Esophagus squamous epithelium (tissue), 5 donors: ENCODE data around the gene OR5AC2. TPM values are rescaled to one million over a fixed set of nuclear protein-coding genes. Genes with fewer than 3 reads are reported as not detected.

ENCODE experiments used
- DNase-seq: peaks from one replicate; lab custom pipeline; 2025; lab: John Stamatoyannopoulos, UW
- H3K27ac ChIP-seq, 4 donors: fragments of 200-600 bp; sonication (generic); one replicate each; pipeline ENCODE4 v1.5.1; 2016 to 2019; ENCODE audit warnings: mild to moderate bottlenecking in 1 of 4
- H3K27me3 ChIP-seq, 4 donors: fragments of 200-600 bp; sonication (generic); 1 replicate in 3 of 4; 2 replicates in 1 of 4; pipeline versions ENCODE4 v1.5.1 to v1.6.0; 2017 to 2021; ENCODE audit warnings: antibody characterized with exemption in 1 of 4
- H3K36me3 ChIP-seq, 3 donors: fragments of 200-600 bp; sonication (generic); one replicate each; pipeline ENCODE4 v1.5.1; 2016 to 2019
- H3K4me1 ChIP-seq, 3 donors: fragments of 200-600 bp; sonication (generic); one replicate each; pipeline ENCODE4 v1.5.1; 2017 to 2019
- H3K4me3 ChIP-seq, 4 donors: fragments of 200-600 bp; sonication (generic); 1 replicate in 3 of 4; 2 replicates in 1 of 4; pipeline ENCODE4 v1.5.1; 2016 to 2019; ENCODE audit warnings: mild to moderate bottlenecking in 2 of 4, moderate library complexity in 1 of 4
- H3K9me3 ChIP-seq, 3 donors: fragments of 200-600 bp; sonication (generic); one replicate each; pipeline ENCODE4 v1.5.1; 2016 to 2019
- POLR2A ChIP-seq, 4 donors: fragments of 450-650 bp; IDR thresholded peaks; one replicate each; pipeline ENCODE4 v1.6.1; 2017; ENCODE audit warnings: antibody characterized with exemption in 4 of 4, mild to moderate bottlenecking in 4 of 4, moderate library complexity in 3 of 4
- WGBS, 2 donors: methylation state at CpG; one replicate each; pipeline ENCODE4 v1.1.5; 2018; 5-methylcytosine and 5-hydroxymethylcytosine counted together
- intact Hi-C: fragments of 100-400 bp; cut with DNase I; formaldehyde crosslinking; loops from one replicate; pipeline ENCODE4 v1.15.0; 2022
- total RNA-seq, 4 donors: library from RNA; depleted of rRNA; stranded (reverse); fragments of >200 nt; gene quantifications; one replicate each; pipeline ENCODE4 v1.1.0, GENCODE V29; 2016
- TF ChIP-seq, protein P1 (sequence below), 6 experiments: fragments of 450-650 bp in 4 of 6; fragments of 200-600 bp in 2 of 6; sonication (generic) in 2 of 6; IDR thresholded peaks; one replicate each; pipeline ENCODE4 v1.5.1; 2016 to 2019; ENCODE audit warnings: antibody characterized with exemption in 6 of 6, mild to moderate bottlenecking in 4 of 6, moderate library complexity in 4 of 6
- donor health status: DM: yes; HTN: yes; CAD: no.

Gene OR5AC2
- total RNA-seq, 4 donors from 2014 or later, result not detected

- no peak for TF ChIP-seq POLR2A (IDR thresholded peaks at IDR 0.05)
- TF ChIP-seq, protein P1, sequence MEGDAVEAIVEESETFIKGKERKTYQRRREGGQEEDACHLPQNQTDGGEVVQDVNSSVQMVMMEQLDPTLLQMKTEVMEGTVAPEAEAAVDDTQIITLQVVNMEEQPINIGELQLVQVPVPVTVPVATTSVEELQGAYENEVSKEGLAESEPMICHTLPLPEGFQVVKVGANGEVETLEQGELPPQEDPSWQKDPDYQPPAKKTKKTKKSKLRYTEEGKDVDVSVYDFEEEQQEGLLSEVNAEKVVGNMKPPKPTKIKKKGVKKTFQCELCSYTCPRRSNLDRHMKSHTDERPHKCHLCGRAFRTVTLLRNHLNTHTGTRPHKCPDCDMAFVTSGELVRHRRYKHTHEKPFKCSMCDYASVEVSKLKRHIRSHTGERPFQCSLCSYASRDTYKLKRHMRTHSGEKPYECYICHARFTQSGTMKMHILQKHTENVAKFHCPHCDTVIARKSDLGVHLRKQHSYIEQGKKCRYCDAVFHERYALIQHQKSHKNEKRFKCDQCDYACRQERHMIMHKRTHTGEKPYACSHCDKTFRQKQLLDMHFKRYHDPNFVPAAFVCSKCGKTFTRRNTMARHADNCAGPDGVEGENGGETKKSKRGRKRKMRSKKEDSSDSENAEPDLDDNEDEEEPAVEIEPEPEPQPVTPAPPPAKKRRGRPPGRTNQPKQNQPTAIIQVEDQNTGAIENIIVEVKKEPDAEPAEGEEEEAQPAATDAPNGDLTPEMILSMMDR (IDR thresholded peaks at IDR 0.05), result no peak
- DNase-seq, result no peak
- Histone ChIP-seq H3K27ac (no peak overlapping the region), H3K4me3 (no peak overlapping the region), H3K27me3 (no peaks in the 10 kb centered on the region), H3K36me3 (no peaks in the 10 kb centered on the region), H3K4me1 (no peaks in the 10 kb centered on the region), H3K9me3 (no peaks in the 10 kb centered on the region)
- intact Hi-C loops, result no loop called here
- WGBS, 2 donors, result 3 to 12% methylated on average over 1 of the region's 1 CpG
Measured at GRCh38 chr3:98048586-98048985, 38.4 kb upstream of the OR5AC2 start.

GRCh38 chr3:98049271-98049670 lies 37.7 kb upstream of the OR5AC2 start:
- no peaks in the 10 kb centered on the region for H3K27me3 ChIP-seq
- H3K27ac ChIP-seq, result no peak overlapping the region
- WGBS, 2 donors, result 74 to 78% methylated on average over 1 of the region's 1 CpG
- no peaks in the 10 kb centered on the region for H3K4me1 ChIP-seq
- H3K9me3 ChIP-seq, result no peaks in the 10 kb centered on the region
- TF ChIP-seq, protein P1 (IDR thresholded peaks at IDR 0.05), result no peak
- TF ChIP-seq POLR2A (IDR thresholded peaks at IDR 0.05), result no peak
- H3K36me3 ChIP-seq, result no peaks in the 10 kb centered on the region
- no peak for DNase-seq
- no peak overlapping the region for H3K4me3 ChIP-seq
- intact Hi-C loops, result no loop called here

DNA sequence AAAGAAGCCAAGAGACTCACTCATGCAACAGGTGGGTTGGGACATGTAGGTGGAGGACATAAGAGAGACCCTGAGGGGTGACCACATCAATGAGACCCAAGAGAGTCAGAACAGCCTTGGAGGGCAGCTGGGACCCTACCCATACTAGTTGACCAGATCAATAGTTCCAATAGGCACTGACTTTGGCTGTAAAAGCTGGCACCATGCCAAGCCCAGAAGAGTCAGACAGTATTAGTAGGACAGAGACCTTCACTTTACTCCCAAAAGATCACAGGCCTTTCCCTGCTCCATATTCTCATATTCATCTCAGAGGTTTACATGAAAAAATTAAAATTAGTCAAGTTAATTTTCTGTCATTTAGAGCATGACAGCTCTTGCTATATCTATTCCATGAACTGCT lies 30.9 kb upstream of the OR5AC2 start:
- Histone ChIP-seq H3K36me3 (no peaks in the 10 kb centered on the region), H3K4me3 (no peak overlapping the region), H3K27me3 (no peaks in the 10 kb centered on the region), H3K4me1 (no peaks in the 10 kb centered on the region), H3K9me3 (no peaks in the 10 kb centered on the region), H3K27ac (no peak overlapping the region)
- DNase-seq, result no peak
- TF ChIP-seq, protein P1 (IDR thresholded peaks at IDR 0.05), result no peak
- no peak for TF ChIP-seq POLR2A (IDR thresholded peaks at IDR 0.05)
- intact Hi-C loops, result no loop called here

GRCh38 chr3:98057631-98058030 lies 29.3 kb upstream of the OR5AC2 start:
- WGBS, 2 donors, result 92 to 100% methylated on average over 1 of the region's 1 CpG
- no peak for DNase-seq
- H3K9me3 ChIP-seq, result no peaks in the 10 kb centered on the region
- no peak overlapping the region for H3K4me3 ChIP-seq
- no peaks in the 10 kb centered on the region for H3K27me3 ChIP-seq
- H3K27ac ChIP-seq, result no peak overlapping the region
- H3K36me3 ChIP-seq, result no peaks in the 10 kb centered on the region
- H3K4me1 ChIP-seq, result no peaks in the 10 kb centered on the region
- TF ChIP-seq, protein P1 (IDR thresholded peaks at IDR 0.05), result no peak
- TF ChIP-seq POLR2A (IDR thresholded peaks at IDR 0.05), result no peak
- intact Hi-C loops, result no loop called here

DNA sequence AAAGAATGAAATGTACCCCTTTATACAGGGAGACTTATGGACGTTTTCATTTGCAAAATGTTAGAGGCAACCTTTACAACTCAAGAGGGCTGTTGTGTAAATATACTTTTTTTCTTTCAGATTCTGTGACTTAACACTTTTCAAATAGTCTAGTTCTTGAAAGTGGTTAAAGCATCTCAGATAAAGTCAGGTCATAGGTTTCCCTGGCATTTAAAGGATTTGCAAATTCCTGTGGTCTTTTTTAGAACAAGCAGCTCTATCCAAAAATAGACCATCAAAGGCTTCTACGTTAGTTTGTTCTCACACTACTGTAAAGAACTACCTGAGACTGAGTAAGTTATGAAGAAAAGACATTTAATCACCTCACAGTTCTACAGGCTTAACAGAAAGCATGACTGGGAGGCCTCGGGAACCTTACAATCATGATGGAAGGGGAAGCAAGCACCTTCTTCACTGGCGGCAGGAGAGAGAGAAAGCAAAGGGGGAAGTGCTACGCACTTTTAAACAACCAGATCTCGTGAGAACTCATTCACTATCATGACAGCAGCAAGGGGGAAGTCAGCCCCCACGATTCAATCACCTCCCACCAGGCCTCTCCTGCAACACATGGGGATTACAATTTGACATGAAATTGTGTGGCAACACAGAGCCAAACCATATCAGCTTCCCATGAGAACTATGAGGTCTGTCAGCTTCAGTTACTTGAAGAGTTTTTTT lies 28.6 kb upstream of the OR5AC2 start:
- WGBS, 2 donors, result 22 to 29% methylated on average over 6 to 7 of the region's 7 CpGs
- DNase-seq, result no peak

More for the DNA sequence above, 28.6 kb upstream of the OR5AC2 start:
- Histone ChIP-seq H3K9me3 (no peaks in the 10 kb centered on the region), H3K36me3 (no peaks in the 10 kb centered on the region), H3K4me1 (no peaks in the 10 kb centered on the region), H3K4me3 (no peak overlapping the region), H3K27me3 (no peaks in the 10 kb centered on the region), H3K27ac (no peak overlapping the region)
- intact Hi-C loops, result no loop called here
- TF ChIP-seq, protein P1 (IDR thresholded peaks at IDR 0.05), result no peak
- no peak for TF ChIP-seq POLR2A (IDR thresholded peaks at IDR 0.05)
